Astrocyte (in vitro differentiated cells and primary cell): ENCODE data around the gene CACNA1D. TPM values are rescaled to one million over a fixed set of nuclear protein-coding genes. Genes with fewer than 3 reads are reported as not detected.

Experiments used
- DNase-seq: peaks from one replicate; pipeline ENCODE4 v3.0.0-alpha.2; 2010; ENCODE audit warnings: low read depth
- FAIRE-seq: peaks from 2 replicates; lab custom pipeline; 2011; peaks lifted over from hg19 to GRCh38; lab: Jason Lieb, UNC
- H2AFZ ChIP-seq: 2 replicates; pipeline ENCODE4 v1.6.0; 2012; ENCODE audit warnings: low read depth, low read length, inconsistent platforms
- H3K27ac ChIP-seq: 2 replicates; pipeline ENCODE4 v1.5.1; 2011; ENCODE audit warnings: low read depth, low read length, inconsistent platforms
- H3K27me3 ChIP-seq: 2 replicates; pipeline ENCODE4 v1.6.0; 2011; ENCODE audit warnings: low read length, inconsistent platforms; ENCODE audit not compliant: insufficient read depth
- H3K36me3 ChIP-seq: 2 replicates; pipeline ENCODE4 v1.5.1; 2011; ENCODE audit warnings: low read length, inconsistent platforms; ENCODE audit not compliant: insufficient read depth
- H3K4me1 ChIP-seq: 2 replicates; pipeline ENCODE4 v1.5.1; 2011; ENCODE audit warnings: low read length, inconsistent platforms; ENCODE audit not compliant: insufficient read depth
- H3K4me2 ChIP-seq: 2 replicates; pipeline ENCODE4 v1.6.0; 2012; ENCODE audit warnings: low read length, inconsistent platforms
- H3K4me3 ChIP-seq: 2 replicates; pipeline ENCODE4 v1.5.1; 2011; ENCODE audit warnings: low read depth, mild to moderate bottlenecking, low read length, inconsistent platforms; ENCODE audit not compliant: insufficient read depth
- H3K79me2 ChIP-seq: 2 replicates; pipeline ENCODE4 v1.6.0; 2012; ENCODE audit warnings: mild to moderate bottlenecking, low read length, inconsistent platforms; ENCODE audit not compliant: insufficient read depth
- H3K9ac ChIP-seq: 2 replicates; pipeline ENCODE4 v1.6.0; 2012; ENCODE audit warnings: mild to moderate bottlenecking, low read length, inconsistent platforms
- H3K9me3 ChIP-seq: 2 replicates; pipeline ENCODE4 v1.5.1; 2012; ENCODE audit warnings: low read depth, mild to moderate bottlenecking, low read length, inconsistent platforms; ENCODE audit not compliant: insufficient read depth
- H4K20me1 ChIP-seq: 2 replicates; pipeline ENCODE4 v1.6.0; 2012; ENCODE audit warnings: low read length, inconsistent platforms; ENCODE audit not compliant: insufficient read depth
- H3K27ac Mint-ChIP-seq: one replicate; pipeline ENCODE4 v1.8.0; 2021; ENCODE audit warnings: mild to moderate bottlenecking, mixed read lengths; ENCODE audit not compliant: unreplicated experiment
- H3K27me3 Mint-ChIP-seq: one replicate; pipeline ENCODE4 v1.8.0; 2021; ENCODE audit warnings: low read depth, mixed read lengths; ENCODE audit not compliant: unreplicated experiment
- H3K36me3 Mint-ChIP-seq: one replicate; pipeline ENCODE4 v1.8.0; 2021; ENCODE audit warnings: low read depth, mixed read lengths; ENCODE audit not compliant: unreplicated experiment
- H3K4me1 Mint-ChIP-seq: one replicate; pipeline ENCODE4 v1.8.0; 2021; ENCODE audit warnings: low read depth, mixed read lengths; ENCODE audit not compliant: unreplicated experiment
- H3K4me3 Mint-ChIP-seq: one replicate; pipeline ENCODE4 v1.8.0; 2021; ENCODE audit warnings: mild to moderate bottlenecking, moderate library complexity, mixed read lengths; ENCODE audit not compliant: unreplicated experiment
- H3K9me3 Mint-ChIP-seq: one replicate; pipeline ENCODE4 v1.8.0; 2021; ENCODE audit warnings: mild to moderate bottlenecking, mixed read lengths; ENCODE audit not compliant: unreplicated experiment
- EZH2 ChIP-seq: IDR thresholded peaks from 2 replicates; pipeline ENCODE4 v1.6.1; 2012; ENCODE audit warnings: mild to moderate bottlenecking, low read length, inconsistent platforms; ENCODE audit not compliant: insufficient read depth
- total RNA-seq: library from RNA; stranded (reverse); gene quantifications from 2 replicates; pipeline ENCODE4 v1.2.1, GENCODE V29; 2021
- TF ChIP-seq, protein P1 (sequence below): IDR thresholded peaks from 2 replicates; pipeline ENCODE4 v1.5.1; 2011; ENCODE audit warnings: low read depth, mild to moderate bottlenecking, inconsistent platforms, low read length, moderate library complexity; ENCODE audit not compliant: insufficient read depth

Gene CACNA1D
- total RNA-seq, 1 donor from 2014 or later = 0.41 TPM

DNA sequence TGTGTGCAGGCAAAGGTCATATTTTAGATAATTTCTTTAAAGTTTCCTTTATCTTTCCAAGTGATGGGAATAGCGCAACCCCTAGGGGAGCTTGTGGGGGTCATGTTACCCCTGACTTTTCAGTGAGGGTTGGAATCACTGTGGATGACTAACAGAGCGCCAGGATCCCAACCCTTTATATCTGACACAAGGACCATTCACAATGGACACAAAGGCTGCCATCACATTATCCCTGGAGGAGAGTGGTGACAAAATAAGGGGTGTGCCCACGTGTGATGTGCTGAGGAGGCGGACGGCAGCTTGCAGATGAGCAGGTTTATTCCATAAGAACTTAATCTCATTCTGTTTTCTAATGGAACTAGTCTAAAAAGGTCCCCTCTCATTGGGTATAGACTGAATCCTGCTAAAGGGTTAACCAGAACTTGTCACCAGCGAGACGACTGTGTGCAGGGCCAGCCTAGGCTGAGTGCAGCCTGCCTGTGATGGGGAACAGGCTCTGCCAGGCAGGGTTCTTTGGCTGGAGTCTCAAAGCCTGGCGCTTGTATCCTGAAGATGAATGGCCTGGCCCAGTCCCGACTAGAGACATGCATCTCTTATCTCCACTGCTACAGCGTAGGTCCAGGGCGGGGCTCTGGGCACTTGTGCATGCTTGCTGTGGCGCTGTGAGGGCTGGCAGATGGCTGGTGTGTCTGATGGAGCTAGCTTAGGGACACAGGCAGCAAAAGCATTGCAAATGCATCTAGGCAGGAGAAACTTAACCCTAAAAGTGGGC lies 301.6 kb downstream of the CACNA1D start:
- Histone ChIP-seq H3K27ac (no peak overlapping the region), H2AFZ (no peak overlapping the region), H3K36me3 (no peaks in the 10 kb centered on the region), H3K9me3 (no peaks in the 10 kb centered on the region), H3K4me3 (no peak overlapping the region), H4K20me1 (no peaks in the 10 kb centered on the region), H3K9ac (no peak overlapping the region), H3K4me2 (no peak overlapping the region), H3K4me1 (peaks cover 5% of the 10 kb centered on the region), H3K79me2 (no peaks in the 10 kb centered on the region), H3K27me3 (peaks cover 2% of the 10 kb centered on the region)
- no peak for TF ChIP-seq EZH2
- TF ChIP-seq, protein P1, sequence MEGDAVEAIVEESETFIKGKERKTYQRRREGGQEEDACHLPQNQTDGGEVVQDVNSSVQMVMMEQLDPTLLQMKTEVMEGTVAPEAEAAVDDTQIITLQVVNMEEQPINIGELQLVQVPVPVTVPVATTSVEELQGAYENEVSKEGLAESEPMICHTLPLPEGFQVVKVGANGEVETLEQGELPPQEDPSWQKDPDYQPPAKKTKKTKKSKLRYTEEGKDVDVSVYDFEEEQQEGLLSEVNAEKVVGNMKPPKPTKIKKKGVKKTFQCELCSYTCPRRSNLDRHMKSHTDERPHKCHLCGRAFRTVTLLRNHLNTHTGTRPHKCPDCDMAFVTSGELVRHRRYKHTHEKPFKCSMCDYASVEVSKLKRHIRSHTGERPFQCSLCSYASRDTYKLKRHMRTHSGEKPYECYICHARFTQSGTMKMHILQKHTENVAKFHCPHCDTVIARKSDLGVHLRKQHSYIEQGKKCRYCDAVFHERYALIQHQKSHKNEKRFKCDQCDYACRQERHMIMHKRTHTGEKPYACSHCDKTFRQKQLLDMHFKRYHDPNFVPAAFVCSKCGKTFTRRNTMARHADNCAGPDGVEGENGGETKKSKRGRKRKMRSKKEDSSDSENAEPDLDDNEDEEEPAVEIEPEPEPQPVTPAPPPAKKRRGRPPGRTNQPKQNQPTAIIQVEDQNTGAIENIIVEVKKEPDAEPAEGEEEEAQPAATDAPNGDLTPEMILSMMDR = no peak
- Mint-ChIP-seq H3K27me3 (peaks cover 5% of the 10 kb centered on the region), H3K4me1 (peaks cover 17% of the 10 kb centered on the region), H3K36me3 (no peaks in the 10 kb centered on the region), H3K4me3 (no peak overlapping the region), H3K27ac (no peak overlapping the region), H3K9me3 (peaks cover 3% of the 10 kb centered on the region)
- DNase-seq (no peak), FAIRE-seq (no peak)

DNA sequence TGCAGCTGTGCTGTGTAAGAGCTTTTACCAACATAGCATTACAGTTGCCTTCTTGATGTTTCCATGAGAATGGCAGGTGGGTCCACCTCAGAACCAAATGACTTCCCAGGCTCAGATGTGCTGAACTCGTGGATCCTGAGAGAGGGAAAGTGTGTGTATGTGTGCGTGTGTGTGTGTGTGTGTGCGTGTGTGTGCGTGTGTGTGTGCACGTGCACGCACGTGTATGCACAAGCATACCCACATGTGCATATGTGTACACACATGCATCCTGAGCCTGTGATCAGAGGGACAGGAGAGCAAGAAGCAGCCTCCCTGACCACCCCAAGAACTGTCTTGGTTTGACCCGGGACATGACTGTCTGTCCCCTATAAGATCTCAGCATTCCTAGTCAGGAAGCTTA lies 303.7 kb downstream of the CACNA1D start:
- Histone ChIP-seq H3K4me3 (no peak overlapping the region), H3K9me3 (no peaks in the 10 kb centered on the region), H4K20me1 (no peaks in the 10 kb centered on the region), H3K27me3 (peaks cover 2% of the 10 kb centered on the region), H3K9ac (no peak overlapping the region), H3K4me1 (peaks cover 5% of the 10 kb centered on the region), H3K36me3 (no peaks in the 10 kb centered on the region), H2AFZ (no peak overlapping the region), H3K79me2 (no peaks in the 10 kb centered on the region), H3K4me2 (no peak overlapping the region), H3K27ac (no peak overlapping the region)
- DNase-seq (no peak), FAIRE-seq (no peak)
- no peak overlapping the region for H3K4me3 Mint-ChIP-seq
- H3K4me1 Mint-ChIP-seq = peaks cover 17% of the 10 kb centered on the region
- H3K9me3 Mint-ChIP-seq = peaks cover 3% of the 10 kb centered on the region
- no peaks in the 10 kb centered on the region for H3K36me3 Mint-ChIP-seq
- H3K27ac Mint-ChIP-seq = no peak overlapping the region
- peaks cover 2% of the 10 kb centered on the region for H3K27me3 Mint-ChIP-seq
- TF ChIP-seq, protein P1 = no peak
- TF ChIP-seq EZH2 = no peak

DNA sequence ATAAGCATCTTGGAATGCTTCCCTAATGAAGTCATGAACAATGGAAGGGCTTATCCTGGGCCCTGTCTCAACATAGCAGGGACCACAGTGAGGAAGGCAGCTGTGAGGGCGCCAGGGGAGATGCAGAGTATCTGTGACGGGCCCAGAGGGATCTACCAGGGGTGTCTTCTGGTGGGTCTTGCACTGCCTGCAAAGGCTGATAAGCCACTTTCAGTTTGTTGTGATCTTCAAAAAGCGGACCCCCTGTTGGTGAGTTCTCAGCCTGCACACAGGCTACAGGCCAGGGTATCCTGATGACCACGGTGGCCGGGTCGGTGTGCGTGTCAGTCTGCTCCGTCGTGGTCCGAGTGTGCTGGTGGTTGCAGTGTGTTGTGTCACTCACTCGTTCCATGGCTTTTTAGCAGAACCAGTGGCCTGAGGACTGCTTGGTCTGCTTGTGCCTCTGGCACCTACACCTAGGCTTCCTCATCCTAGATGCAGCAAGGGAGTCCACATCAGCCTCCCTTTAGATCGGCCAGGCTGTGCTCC lies 305.0 kb downstream of the CACNA1D start:
- Histone ChIP-seq H3K9me3 (no peaks in the 10 kb centered on the region), H2AFZ (no peak overlapping the region), H3K4me3 (no peak overlapping the region), H3K4me2 (no peak overlapping the region), H4K20me1 (no peaks in the 10 kb centered on the region), H3K36me3 (no peaks in the 10 kb centered on the region), H3K4me1 (peaks cover 9% of the 10 kb centered on the region), H3K79me2 (no peaks in the 10 kb centered on the region), H3K27me3 (peaks cover under 1% of the 10 kb centered on the region), H3K9ac (no peak overlapping the region), H3K27ac (no peak overlapping the region)
- no peak overlapping the region for H3K27ac Mint-ChIP-seq
- TF ChIP-seq EZH2 = no peak
- TF ChIP-seq, protein P1 = no peak
- no peak overlapping the region for H3K4me3 Mint-ChIP-seq
- peaks cover 2% of the 10 kb centered on the region for H3K27me3 Mint-ChIP-seq
- FAIRE-seq = no peak
- H3K36me3 Mint-ChIP-seq = no peaks in the 10 kb centered on the region
- peaks cover 3% of the 10 kb centered on the region for H3K9me3 Mint-ChIP-seq
- H3K4me1 Mint-ChIP-seq = peaks cover 19% of the 10 kb centered on the region
- DNase-seq = no peak
